HEK293 (cell line): Measurements from ENCODE around the gene NCOR1.

Experiments used
- PRDM4 ChIP-seq: fragments of 450-650 bp; formaldehyde crosslinking; IDR thresholded peaks from 2 replicates; pipeline ENCODE4 v1.5.1; 2017; ENCODE audit warnings: missing biosample characterization, missing genetic modification characterization
- ZNF274 ChIP-seq, 2 experiments: fragments of 200-500 bp in 1 of 2; fragments of 450-650 bp in 1 of 2; sonication (Bioruptor generic) in 1 of 2; formaldehyde crosslinking in 1 of 2; IDR thresholded peaks; 2 replicates each; pipeline versions ENCODE4 v1.5.1 to v1.6.1; 2014 to 2016; ENCODE audit warnings: borderline replicate concordance in 1 of 2, inconsistent platforms in 1 of 2, low read length in 1 of 2, missing biosample characterization in 1 of 2, missing genetic modification characterization in 1 of 2
- TF ChIP-seq, protein P1 (sequence below): fragments of 450-650 bp; formaldehyde crosslinking; IDR thresholded peaks from 2 replicates; pipeline ENCODE4 v1.5.1; 2016; ENCODE audit warnings: missing biosample characterization, missing genetic modification characterization

GRCh38 chr17:16107165-16107770, 108.1 kb downstream of the NCOR1 start:
- TF ChIP-seq PRDM4 (no peak), ZNF274 (IDR thresholded peaks at IDR 0.05; ENCODE audit: low read length) (no peak), ZNF274 (tag by site-specific recombination; IDR thresholded peaks at IDR 0.05; ENCODE audit: borderline replicate concordance) (no peak)
- TF ChIP-seq, protein P1, sequence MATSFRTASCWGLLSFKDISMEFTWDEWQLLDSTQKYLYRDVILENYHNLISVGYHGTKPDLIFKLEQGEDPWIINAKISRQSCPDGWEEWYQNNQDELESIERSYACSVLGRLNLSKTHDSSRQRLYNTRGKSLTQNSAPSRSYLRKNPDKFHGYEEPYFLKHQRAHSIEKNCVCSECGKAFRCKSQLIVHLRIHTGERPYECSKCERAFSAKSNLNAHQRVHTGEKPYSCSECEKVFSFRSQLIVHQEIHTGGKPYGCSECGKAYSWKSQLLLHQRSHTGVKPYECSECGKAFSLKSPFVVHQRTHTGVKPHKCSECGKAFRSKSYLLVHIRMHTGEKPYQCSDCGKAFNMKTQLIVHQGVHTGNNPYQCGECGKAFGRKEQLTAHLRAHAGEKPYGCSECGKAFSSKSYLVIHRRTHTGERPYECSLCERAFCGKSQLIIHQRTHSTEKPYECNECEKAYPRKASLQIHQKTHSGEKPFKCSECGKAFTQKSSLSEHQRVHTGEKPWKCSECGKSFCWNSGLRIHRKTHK (tag by site-specific recombination), result no peak
